ENCODE data around the gene CGNL1.

GRCh38 chr15:57436961-57437360, 60.7 kb downstream of the CGNL1 start:
- TF ChIP-seq ZBTB26 (tag by site-specific recombination; optimal IDR thresholded peaks at IDR 0.05) (no peak), PRDM4 (tag by site-specific recombination; IDR thresholded peaks at IDR 0.05) (no peak), ZNF157 (tag by site-specific recombination; IDR thresholded peaks at IDR 0.05) (no peak), ZNF132 (tag by site-specific recombination; IDR thresholded peaks at IDR 0.05; ENCODE audit: borderline replicate concordance) (no peak), CTCF (tag by site-specific recombination; IDR thresholded peaks at IDR 0.05) (no peak), ZNF580 (tag by site-specific recombination; IDR thresholded peaks at IDR 0.05) (no peak), ZNF292 (tag by site-specific recombination; IDR thresholded peaks at IDR 0.05; ENCODE audit: borderline replicate concordance, low read depth) (no peak), ZNF311 (tag by site-specific recombination; IDR thresholded peaks at IDR 0.05; ENCODE audit: borderline replicate concordance) (no peak), ZNF16 (tag by site-specific recombination; IDR thresholded peaks at IDR 0.05; ENCODE audit: low read depth) (no peak), SCRT2 (tag by site-specific recombination; IDR thresholded peaks at IDR 0.05) (no peak)
